GM19324 (cell line): ENCODE results near the gene MGA.
A peak's percentile ranks its signal among the peaks of the same experiment; 100 is the strongest.
"Not testable (repeated sequence)": the region's sequence is repeated elsewhere in the genome, so short reads cannot be mapped to it uniquely, and the experiment has no call there.

Experiments
- ATAC-seq: cut with Tn5 transposase; IDR thresholded peaks from one replicate; pipeline ENCODE4 v1.9.1; 2021; ENCODE audit warnings: mild to moderate bottlenecking, moderate library complexity; ENCODE audit not compliant: unreplicated experiment, low FRiP score

MGA gene

DNA sequence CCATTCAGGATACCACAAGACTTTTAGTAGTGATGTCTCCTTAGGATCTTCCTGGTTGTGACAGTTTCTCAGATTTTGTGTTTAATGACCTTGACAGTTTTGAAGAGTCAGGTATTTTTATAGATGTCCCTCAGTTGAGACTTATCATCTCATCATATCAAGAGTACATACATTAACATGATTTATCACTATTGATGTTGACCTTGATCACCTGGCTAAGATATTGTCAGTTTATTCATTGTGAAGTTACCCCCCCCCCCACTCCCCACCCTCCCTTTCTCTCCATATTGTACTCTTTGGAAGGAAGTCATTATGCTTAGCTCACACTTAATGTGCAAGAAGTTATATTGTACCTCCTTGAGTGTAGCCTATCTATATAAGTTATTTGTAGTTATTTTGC is 42.9 kb downstream of the MGA start:
- no peak for ATAC-seq

DNA sequence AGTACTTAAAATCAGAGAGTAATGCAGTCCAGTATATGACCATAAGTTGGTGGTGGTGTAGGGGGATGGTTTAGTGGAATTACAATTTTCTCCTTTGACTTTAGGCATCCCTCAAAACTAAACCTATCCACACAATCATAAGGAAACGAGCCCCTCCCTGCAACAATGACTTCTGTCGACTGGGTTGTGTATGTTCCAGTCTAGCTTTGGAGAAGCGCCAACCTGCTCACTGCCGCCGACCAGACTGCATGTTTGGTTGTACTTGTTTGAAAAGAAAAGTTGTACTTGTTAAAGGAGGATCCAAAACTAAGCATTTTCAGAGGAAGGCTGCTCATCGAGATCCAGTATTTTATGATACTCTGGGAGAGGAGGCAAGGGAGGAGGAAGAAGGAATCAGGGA is 52.8 kb downstream of the MGA start:
- no peak for ATAC-seq

DNA sequence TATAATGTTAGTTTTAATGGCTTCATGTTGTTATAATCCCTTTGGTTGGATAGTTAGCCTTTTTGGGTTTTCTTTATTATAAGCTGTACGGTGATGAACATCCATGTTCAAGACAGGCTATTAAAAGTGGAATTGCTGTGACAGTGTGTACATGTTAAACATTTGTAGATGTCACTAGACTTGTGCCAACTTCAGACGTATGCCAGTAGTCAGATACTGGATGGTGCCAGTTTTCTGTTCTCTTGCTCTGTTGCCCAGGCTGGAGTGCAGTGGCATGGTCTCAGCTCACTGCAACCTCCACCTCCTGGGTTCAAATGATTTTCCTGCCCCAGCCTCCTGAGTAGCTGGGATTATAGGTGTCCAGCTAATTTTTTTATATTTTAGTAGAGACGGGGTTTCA is 54.1 kb downstream of the MGA start:
- ATAC-seq: no peak

DNA sequence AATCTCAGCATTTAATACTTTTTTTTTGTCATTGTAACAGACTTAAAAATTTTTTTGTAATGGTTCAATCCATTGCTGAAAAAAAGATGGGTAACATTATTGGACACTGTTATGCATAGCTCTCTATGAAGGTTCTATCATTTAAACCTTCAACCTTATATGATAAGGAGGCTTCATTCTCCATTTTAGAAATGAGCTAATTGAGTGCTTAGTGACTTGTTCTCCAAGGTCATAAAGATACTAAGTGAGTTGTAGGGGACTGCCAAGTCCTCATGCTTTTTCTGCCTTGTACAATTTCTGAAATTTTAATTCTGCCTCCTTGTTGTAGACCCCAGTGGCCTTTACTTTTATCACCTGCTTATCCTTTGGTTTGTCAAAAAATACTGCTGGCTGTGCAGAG is 56.7 kb downstream of the MGA start:
- ATAC-seq: no peak

DNA sequence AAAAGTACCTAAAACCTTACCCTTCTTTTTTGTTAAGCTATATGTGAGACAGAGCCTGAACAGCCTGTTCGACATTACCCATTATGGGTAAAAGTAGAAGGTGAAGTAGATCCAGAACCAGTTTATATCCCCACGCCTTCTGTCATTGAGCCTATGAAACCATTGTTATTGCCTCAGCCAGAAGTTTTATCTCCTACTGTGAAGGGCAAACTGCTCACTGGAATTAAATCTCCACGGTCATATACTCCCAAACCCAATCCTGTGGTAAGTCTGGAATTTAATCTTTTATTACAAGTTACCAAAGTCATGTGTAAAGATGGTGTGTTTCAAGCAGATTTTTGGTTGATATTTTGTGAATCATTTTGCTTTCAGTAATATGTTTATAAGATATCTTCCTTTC is 66.9 kb downstream of the MGA start:
- ATAC-seq: no peak

DNA sequence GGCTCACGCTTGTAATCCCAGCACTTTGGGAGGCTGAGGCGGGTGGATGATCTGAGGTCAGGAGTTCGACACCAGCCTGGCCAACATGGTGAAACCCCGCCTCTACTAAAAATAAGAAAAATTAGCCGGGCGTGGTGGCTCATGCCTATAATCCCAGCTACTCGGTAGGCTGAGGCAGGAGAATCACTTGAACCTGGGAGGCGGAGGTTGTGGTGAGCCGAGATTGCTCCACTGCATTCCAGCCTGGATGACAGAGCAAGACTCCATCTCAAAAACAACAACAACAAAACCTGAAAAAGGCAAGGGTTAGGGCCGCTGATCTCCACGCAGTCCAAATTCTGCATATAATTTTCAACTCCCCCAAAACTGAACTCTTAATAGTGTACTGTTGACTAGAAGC is 67.9 kb downstream of the MGA start:
- not testable (repeated sequence) for ATAC-seq

DNA sequence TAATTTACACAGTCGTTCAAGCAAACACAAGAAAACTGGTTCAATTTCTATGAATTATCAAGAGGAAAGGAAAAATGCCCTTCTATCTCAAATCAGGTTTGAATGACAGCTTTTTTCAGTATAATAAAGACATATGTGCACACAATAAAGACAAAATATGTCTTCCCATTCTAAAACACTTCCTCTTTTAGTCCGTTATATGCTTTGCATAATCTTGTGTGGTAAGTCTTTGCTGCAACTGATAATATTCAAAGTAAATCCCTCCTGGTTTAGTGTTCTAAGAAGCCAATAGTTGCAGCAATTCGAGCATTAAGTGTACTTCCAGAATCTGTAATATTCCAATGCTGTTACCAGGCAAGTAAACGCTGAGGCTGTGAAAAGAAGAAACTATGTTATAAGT is 70.3 kb downstream of the MGA start:
- no peak for ATAC-seq

DNA sequence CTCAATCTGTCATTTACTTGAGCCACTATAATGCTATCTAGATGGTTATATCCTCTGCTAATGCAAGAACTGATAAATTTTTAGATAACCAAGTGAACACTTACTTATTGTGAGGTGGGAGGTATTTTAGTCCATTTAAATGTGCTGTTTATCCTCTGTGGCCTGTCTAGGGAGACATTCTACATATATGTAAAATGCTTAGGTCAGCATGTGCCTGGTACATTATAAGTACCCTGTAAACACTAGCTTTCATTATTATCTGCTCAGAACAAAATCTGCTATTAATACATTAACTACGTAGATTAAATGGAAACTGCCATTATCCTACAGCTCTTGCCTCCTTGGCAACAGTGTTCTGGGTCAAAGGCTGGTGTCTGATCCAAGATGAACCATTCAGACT is 72.3 kb downstream of the MGA start:
- ATAC-seq: no peak

DNA sequence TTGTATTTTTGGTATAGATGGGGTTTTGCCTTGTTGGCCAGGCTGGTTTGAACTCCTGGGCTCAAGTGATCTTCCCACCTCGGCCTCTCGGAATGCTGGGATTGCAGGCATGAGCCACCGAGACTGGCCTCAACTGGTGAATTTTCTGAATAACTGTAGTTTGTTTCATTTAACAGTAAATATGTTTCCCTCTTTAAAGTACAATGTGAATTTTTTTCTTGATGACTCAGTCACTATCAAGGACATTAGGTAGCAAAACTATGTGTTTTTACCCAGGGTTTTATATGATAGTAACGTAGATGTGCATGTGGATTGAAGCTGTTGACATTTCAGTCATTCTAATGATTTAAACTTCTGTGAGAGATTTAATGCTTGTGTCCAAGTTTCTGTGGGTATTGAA is 73.9 kb downstream of the MGA start:
- ATAC-seq: no peak

DNA sequence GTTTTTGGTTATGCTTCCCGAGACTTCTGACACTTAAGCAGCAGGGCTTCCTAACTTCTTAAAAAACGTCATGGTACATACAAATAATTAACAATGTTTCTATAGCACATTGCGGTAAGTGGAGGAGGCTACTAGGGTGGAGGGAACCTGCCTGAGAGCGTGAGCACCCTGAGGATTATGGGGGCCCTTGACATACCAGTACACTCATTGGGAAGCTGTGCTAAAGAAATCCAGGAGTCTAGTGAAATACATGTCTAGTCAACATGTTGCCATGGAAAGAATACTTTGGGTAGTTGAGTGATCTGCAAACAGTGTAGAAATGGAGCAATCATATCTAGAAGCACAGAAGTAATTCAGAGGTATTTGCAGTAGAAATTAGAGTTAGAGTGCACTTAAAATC is 74.8 kb downstream of the MGA start:
- ATAC-seq: no peak

DNA sequence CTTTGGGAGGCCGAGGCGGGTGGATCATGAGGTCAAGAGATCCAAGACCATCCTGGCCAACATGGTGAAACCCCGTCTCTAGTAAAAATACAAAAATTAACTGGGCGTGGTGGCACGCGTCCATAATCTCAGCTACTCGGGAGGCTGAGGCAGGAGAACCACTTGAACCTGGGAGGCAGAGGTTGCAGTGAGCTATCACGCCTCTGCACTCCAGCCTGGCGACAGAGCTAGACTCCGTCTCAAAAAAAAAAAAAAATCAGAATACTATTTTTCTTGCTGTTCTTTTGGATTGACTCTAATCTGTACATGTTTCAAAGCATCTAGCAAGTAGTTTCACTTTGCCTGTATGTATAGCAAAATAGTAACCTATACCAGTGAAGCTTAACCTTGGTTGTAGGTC is 75.3 kb downstream of the MGA start:
- ATAC-seq: not testable (repeated sequence)

DNA sequence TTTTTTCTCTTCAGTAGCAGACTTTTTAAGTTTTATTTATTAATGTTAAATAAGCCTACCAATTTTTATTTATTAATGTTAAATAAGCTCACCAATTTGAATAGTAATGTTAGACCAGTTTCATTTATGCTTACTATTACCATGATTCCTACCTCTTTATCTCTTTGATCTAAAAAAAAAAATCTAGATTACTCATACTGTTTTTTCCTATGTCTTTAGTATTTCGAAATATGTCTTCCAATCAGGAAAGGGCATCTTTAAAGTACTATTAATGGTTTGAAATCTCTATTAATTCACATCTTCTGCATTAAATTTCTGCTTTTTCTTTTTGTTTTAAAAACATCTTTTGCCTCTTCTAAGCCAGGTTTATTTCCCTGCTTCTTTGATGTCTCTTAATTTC is 86.6 kb downstream of the MGA start:
- ATAC-seq: no peak

DNA sequence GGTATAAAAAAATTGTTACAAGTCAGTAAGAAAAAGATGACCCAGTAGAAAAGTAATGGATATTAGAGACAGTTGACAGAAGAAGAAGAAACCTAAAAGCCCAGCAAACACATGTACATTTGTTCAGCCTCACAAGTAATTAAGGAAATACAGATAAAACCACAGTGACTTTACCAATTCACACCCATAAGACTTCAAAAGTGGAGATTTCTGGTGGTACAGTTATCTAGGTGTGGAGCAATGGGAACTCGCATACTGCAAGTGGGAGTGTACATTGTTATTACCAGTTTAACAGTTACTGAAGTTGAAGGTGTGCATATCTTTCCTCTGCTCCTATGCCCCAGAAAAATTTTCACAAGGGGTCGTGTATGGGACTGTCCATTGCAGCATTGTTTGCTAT is 96.0 kb downstream of the MGA start:
- no peak for ATAC-seq

DNA sequence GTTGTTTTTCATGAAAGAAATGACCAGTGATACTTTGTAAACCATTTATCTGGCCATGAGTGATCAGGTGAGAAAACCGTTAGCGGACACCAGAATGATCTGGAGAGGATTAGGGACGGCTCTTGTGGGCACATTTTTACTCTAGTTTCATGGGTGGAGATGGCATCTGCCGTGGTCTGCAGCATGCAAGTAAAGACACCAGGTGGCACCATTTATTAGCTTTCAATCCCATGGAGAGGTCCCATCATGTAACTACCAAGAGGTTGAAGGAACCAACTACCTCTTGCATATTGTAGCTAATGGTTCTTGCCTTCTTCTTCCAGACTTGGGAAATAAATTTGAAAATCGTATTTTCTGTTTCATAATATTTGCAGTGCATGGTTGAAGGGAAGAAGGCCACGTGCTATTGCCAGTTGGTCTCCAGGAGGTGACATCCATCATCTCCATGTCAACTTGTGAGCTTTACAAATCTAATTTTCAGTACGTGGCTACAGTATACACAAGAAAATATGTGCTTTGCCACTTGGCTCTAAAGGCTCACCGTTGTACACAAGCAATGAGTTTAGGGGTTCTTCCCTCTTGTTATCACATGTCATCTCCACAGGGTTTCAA is 112.6 kb downstream of the MGA start:
- ATAC-seq: no peak

DNA sequence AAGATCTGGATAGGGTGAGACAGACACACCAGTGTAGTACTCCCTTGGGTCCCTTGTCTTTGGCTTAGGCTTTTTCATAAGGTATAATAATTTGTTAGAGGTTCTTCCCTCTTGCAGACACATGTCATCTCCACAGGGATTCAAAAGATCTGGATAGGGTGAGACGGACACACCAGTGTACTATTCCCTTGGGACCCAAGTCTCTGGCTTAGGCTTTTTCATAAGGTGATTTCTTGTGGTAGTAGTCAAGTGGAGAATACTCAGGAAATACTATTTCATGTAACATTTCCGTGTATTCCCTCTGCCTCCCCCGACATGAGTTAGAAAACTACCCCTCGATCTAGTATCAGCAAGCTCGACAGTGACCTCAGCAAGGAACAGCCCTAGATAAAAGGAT is 113.1 kb downstream of the MGA start:
- ATAC-seq: no peak

DNA sequence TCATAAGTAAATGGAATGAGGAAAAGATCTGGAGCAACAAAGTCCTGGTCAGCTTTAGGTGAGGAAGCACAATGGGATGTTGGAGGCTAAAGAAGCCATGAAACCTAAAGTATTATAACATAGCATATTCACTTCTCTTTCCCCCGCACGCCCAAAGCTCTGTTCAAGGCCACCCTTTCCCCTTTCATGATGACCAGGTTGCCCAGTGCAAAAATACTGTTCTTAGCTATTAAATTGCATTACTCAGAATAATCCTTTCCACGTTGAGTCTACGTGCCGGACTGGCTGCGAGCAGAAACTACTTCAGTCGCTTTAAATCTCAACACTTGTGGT is 113.5 kb downstream of the MGA start:
- no peak for ATAC-seq

DNA sequence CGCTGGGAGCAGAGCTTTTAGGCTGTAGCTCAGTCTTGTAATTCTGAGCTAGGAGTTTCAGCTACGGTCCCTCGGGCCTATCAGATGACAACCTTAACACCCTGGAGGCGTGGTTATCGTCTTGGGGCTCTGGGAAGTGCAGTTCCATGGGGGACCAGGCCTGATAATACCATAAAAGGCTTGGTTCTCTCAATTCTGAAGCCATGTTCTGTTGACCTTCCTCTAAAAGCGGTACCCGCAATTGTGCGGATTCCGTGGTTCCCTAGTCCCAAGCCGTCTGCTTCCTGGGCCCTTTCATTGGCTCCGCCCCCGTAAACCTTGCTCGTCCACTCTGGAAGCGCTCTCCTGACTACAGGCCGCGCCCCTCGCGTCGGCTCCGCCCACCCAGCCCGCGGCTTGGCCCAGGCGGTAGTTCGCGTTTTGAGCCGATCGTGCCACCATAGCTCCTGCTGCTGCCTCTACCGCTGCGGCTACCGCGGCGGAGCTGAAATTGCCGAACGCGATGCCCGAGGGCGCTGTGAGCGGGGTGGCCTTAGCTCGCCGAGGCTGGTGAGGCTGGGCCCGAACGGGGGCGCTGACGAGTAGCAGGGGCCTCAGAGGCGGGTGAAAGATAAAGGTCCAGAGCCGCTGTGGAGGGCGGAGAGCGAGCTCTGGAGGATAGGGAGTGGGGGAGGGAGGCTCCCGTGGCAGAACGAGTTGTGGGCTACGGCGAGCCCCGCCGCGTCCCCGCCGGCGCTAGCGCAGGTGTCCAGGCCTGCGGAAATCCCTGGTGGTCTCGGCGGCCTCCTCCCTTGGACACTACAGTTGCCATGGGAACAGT is 114.1 kb downstream of the MGA start, which contains the start of gene MAPKBP1:
MAPKBP1 (plus strand) TSS at position 423 of the 820 bp plus-strand sequence. CDS start 792 bp downstream, outside the sequence.
- ATAC-seq: peak; percentile 84

DNA sequence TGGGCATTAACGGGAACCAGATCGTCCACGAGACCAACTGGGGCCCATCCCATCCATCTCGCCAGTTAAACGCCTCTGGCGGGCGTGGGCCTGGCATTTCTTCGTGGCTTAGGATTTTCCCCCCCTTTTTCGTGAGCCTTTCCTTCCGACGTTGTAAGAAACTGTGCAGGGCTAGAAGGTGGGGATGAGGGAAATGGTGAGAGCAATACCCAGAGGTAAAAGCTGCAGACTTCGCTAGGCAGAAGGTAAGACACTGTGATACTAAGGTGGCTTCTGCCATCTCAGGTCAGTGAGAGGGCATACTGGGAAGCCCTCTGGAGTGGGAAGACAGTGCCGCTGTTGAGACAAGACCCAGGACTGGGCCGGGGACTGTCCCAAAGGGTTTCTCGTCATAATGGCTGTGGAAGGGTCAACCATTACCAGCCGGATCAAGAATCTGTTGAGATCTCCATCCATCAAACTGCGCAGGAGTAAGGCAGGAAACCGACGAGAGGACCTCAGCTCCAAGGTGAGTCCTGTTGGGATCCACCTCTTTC is 114.7 kb downstream of the MGA start:
- ATAC-seq: no peak

DNA sequence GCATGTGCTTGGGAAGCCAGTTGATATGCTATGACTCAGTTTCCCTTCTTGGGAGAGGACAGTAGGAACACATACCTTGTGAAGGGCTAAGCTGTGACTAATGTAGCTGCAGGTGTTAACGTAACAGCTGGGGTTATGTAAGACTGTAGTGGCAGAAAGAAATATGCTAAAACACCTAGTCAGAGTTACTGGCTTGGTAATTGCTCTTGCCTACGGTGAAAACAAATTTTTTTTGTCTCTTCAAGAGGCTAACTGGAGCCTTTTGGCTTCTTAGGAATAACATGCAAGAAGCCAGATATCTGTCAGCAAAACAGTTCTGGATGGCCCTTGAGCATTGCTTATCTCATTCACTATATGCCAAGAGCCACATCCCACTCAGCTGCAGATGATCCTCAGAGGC is 115.4 kb downstream of the MGA start:
- ATAC-seq: no peak

DNA sequence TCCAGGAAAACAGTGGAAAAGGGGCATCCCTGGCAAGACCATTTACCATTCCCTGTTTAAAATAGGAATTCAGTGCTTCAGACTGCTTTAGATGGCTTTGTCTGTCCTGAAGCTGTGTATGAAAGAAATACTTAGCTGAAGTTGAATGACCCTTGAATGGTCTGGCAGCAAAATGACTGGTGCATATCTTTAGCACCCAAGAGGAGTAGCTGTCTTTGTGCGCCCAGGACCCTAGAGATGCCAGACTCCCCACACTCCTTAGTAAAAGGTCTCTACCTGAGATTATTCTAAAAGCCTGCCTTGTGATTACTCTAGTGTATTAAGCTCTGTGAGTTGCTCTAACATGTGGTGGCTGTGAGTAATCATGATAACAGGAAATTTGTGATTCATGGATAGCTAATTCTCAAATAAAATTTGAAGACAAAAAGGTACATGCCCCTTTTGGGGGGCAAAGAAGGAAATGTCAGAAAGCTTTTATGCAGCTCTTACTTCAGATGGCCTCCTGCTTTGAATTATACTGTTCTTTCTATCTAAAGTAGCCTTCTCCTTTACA is 117.3 kb downstream of the MGA start:
- ATAC-seq: no peak

DNA sequence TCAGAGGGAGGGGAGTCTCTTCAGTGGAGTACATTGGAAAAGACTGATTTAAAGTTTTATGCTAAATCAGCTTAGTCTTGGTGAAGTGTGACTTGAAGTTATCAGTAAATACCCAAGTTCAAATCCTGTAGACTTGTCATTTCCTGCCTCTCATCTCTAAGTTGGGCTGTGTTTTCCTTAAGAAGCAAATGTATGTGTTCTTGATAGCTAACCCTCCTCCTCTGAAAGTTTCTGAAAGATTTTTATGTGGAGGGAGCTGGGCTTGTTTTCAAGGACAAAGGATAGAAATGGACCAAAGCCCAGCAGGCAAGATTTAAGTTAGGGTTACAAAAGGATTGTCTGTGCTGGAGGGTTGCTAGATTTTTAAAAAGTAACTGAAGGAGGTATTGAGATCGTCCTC is 118.3 kb downstream of the MGA start:
- no peak for ATAC-seq

DNA sequence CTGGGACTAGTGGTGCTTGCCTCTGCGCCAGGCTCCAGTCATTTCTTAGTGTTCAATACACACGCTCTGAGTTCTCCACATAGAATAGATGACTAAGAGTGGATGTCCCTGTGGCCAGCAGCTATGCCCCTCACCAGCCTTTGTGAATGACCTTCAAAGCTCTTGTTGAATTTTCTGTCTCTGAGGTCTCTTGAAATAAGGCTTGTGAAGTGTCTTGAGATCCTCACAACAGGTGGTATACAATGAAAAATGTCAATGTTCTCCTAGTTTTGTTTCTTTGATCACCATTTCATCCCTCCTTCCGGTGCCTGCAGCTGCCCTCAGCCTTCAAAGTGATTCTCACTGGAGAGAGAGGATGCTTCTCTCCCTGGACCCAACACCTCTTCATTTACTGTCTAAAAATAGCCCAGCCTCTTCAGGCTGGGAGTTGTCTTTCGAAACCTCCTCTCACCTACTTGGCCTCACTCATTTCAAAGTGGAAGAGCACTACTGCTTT is 119.5 kb downstream of the MGA start:
- no peak for ATAC-seq
